Measurements from ENCODE around the gene HDAC4. TPM values are rescaled to one million over a fixed set of nuclear protein-coding genes. Genes with fewer than 3 reads are reported as not detected.

The HDAC4 gene
- total RNA-seq, 1 donor, result 20.3 TPM

DNA sequence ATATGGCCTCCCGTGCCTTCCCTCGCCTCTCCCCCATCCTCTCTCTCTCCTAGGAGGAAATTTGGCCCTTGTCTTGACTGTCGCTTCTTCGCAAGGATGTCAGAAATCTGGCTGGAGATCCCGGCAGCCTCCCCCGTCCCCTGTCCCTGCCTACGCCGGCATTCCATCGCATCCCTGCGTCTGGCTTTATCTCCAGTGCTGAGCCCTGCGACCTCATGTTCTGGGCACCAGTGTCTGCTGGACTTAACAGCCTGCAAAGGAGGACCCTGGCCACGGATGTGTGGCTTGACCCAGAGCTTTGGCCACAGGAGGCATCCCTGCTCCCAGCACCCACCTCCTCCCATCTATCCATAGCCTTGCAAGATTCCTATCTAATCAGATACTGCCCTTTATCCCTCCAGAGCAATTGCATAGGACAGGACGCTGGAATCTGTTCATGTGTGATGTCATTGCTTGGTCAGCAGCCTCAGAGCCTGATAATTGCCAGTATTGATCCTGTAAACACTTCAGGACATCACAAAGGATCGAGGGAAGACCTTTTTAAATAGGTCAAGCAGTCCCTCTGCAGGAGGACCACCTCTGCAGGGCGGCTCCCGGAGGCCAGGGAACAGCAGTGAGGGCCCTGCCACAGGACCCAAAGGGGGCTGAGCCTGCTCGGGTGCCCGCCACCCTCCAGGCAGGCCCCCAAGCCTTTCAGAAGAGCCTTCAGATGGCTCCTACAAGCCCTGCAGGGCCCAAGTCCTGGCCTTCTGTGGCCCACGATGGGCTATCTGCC, 384.7 kb downstream of the HDAC4 start:
- no peak overlapping the region for H3K4me3 ChIP-seq (ENCODE audit: low read depth, low read length)
- no peak for DNase-seq (ENCODE audit: low read depth)
- TF ChIP-seq, protein P1, sequence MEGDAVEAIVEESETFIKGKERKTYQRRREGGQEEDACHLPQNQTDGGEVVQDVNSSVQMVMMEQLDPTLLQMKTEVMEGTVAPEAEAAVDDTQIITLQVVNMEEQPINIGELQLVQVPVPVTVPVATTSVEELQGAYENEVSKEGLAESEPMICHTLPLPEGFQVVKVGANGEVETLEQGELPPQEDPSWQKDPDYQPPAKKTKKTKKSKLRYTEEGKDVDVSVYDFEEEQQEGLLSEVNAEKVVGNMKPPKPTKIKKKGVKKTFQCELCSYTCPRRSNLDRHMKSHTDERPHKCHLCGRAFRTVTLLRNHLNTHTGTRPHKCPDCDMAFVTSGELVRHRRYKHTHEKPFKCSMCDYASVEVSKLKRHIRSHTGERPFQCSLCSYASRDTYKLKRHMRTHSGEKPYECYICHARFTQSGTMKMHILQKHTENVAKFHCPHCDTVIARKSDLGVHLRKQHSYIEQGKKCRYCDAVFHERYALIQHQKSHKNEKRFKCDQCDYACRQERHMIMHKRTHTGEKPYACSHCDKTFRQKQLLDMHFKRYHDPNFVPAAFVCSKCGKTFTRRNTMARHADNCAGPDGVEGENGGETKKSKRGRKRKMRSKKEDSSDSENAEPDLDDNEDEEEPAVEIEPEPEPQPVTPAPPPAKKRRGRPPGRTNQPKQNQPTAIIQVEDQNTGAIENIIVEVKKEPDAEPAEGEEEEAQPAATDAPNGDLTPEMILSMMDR (IDR thresholded peaks at IDR 0.05; ENCODE audit: insufficient read depth, low read depth, low read length), result no peak

DNA sequence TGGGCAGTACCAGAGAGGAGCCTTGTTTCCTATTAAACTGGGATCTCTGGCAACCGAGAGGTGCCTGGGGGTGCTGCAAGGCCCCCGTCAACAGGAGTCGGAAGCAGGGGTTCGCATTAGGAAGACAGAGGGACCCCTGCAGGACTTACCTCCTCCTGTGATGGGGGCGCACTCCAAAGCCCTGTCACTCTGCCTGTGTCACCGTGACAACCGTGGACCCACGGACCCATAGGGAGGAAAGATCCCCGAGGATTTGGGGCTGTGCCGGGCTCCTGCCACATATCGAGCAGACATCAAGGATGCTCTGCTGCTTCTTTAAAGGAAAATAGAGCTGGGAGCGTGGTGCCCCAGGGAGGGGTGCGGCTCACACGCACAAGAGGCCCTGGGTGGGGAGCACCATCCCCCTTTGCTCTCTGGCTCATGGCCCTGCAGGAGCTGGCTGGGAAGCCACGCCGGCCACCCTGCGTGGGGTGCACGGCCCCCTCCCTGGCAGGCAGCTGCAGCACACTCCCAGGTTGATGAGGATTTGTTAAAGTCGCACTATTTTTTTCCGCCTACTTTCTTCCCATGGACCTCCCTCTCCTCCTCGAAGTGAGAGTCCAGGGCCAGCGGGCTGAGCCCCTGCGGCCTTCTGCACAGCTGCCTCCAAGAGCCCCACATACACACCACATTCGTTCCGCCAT, 385.5 kb downstream of the HDAC4 start:
- TF ChIP-seq, protein P1 (IDR thresholded peaks at IDR 0.05; ENCODE audit: insufficient read depth, low read depth, low read length), result no peak
- no peak for DNase-seq (ENCODE audit: low read depth)
- no peak overlapping the region for H3K4me3 ChIP-seq (ENCODE audit: low read depth, low read length)

- TF ChIP-seq, protein P1 (IDR thresholded peaks at IDR 0.05; ENCODE audit: insufficient read depth, low read depth, low read length), result no peak
- no peak for DNase-seq (ENCODE audit: low read depth)
- H3K4me3 ChIP-seq (ENCODE audit: low read depth, low read length), result no peak overlapping the region
Observed at GRCh38 chr2:239014458-239015217, 386.2 kb downstream of the HDAC4 start.

DNA sequence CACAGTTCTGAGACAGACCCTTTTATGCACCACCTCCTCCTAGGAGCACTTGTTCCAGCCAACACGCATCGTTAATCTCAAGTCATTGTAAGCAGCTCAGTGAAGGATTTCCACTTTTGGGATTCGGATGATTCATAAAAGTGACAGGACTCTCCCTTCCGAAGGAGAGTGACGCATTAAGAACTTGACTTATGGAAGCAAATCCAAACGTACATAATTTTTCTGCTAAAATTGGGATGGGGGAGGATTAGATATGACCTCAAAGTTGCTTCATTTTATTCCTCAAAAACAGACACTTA, 387.2 kb downstream of the HDAC4 start:
- no peak overlapping the region for H3K4me3 ChIP-seq (ENCODE audit: low read depth, low read length)
- TF ChIP-seq, protein P1 (IDR thresholded peaks at IDR 0.05; ENCODE audit: insufficient read depth, low read depth, low read length), result no peak
- no peak for DNase-seq (ENCODE audit: low read depth)

DNA sequence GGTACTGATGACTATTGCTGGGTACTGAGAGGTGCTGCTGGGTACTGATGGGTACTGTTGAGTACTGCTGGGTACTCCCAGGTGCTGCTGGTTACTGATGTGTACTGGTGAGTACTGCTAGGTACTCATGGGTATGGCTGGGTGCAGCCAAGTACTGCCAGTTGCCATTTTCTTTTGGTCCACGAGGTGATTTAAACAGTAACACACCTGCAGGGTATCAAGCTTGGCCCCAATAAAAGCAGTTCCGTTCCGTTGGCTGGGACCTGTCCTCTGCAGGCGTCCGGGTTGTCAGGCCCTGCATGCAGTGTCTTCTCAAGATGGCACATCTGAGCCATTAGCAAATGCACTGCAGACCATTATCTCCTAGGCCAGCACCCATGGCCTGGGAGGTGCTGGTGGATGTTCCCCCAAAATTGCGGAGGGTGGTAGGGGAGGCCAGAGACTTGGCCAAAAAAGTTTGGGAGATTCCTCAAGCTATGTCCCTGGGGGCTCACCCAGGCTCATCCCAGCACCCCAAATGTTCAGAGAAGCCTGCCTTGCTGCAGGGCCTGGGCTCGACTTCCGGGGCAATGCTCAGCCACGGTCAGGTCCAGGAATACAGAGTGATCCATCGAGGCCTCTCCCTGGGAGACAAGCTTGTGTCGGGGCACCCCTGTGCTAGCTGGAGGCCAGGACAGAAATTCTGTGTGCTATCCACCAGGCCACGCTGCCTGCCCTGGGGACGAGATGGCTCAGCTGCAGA, 387.7 kb downstream of the HDAC4 start:
- TF ChIP-seq, protein P1 (IDR thresholded peaks at IDR 0.05; ENCODE audit: insufficient read depth, low read depth, low read length), result no peak
- no peak overlapping the region for H3K4me3 ChIP-seq (ENCODE audit: low read depth, low read length)
- no peak for DNase-seq (ENCODE audit: low read depth)

DNA sequence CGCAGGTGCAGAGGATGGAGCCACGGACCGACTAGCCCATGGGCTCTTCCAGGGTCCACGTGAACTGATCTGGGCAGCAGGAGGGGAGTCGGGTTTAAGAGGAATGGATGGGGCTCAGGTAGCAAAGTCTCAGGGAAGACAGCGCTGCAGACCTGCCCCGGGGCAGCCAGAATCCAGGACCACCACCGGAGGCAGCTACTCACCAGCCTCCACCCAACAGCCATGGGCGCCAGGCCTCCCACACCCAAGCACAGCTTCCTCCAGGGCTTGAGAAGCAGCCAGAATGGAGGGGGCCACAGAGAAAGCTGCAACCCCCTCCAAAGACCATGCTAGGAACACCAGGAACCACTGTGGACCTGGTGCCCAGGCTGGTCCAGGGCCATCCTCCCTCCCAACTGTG, 388.6 kb downstream of the HDAC4 start:
- TF ChIP-seq, protein P1 (IDR thresholded peaks at IDR 0.05; ENCODE audit: insufficient read depth, low read depth, low read length), result no peak
- H3K4me3 ChIP-seq (ENCODE audit: low read depth, low read length), result no peak overlapping the region
- no peak for DNase-seq (ENCODE audit: low read depth)

All from fibroblast of villous mesenchyme (primary cell).